Right lobe of liver (tissue), 6 donors: ENCODE results near the gene ENTPD8. TPM values are rescaled to one million over a fixed set of nuclear protein-coding genes. Genes with fewer than 3 reads are reported as not detected.

Experiments
- ATAC-seq, 4 donors: fragments of 200-7000 bp; cut with Tn5 transposase; one replicate each; pipeline ENCODE4 v1.9.1; 2020; ENCODE audit warnings: mild to moderate bottlenecking in 4 of 4, moderate library complexity in 4 of 4
- DNase-seq, 3 donors: peaks; one replicate each; pipeline ENCODE4 v3.0.0-alpha.2; 2020
- H3K27ac ChIP-seq, 3 donors: fragments of 200-600 bp; one replicate each; pipeline ENCODE4 v1.8.0; 2022
- H3K27me3 ChIP-seq, 2 donors: fragments of 200-600 bp; one replicate each; pipeline ENCODE4 v1.8.0; 2022
- H3K36me3 ChIP-seq, 4 donors: fragments of 200-600 bp; sonication (generic) in 1 of 4; one replicate each; pipeline versions ENCODE4 v1.5.1 to v1.8.0; 2017 to 2022; ENCODE audit warnings: control low read depth in 1 of 4
- H3K4me1 ChIP-seq, 4 donors: fragments of 200-600 bp; sonication (generic) in 1 of 4; one replicate each; pipeline versions ENCODE4 v1.5.1 to v1.8.0; 2017 to 2022; ENCODE audit warnings: control low read depth in 1 of 4
- H3K4me3 ChIP-seq, 3 donors: fragments of 200-600 bp; one replicate each; pipeline ENCODE4 v1.8.0; 2022
- H3K9me3 ChIP-seq, 4 donors: fragments of 200-600 bp; sonication (generic) in 1 of 4; one replicate each; pipeline versions ENCODE4 v1.5.1 to v1.8.0; 2017 to 2022; ENCODE audit warnings: control low read depth in 1 of 4
- POLR2A ChIP-seq: fragments of 450-650 bp; IDR thresholded peaks from one replicate; pipeline ENCODE4 v1.6.1; 2017; ENCODE audit warnings: antibody characterized with exemption, mild to moderate bottlenecking
- WGBS: methylation state at CpG from one replicate; pipeline ENCODE4 v1.1.6; 2018; ENCODE audit warnings: low coverage, low lambda C conversion rate; ENCODE audit not compliant: insufficient coverage; ENCODE audit errors: missing lambda C conversion rate; 5-methylcytosine and 5-hydroxymethylcytosine counted together
- intact Hi-C, 2 donors: fragments of 100-400 bp; cut with DNase I; formaldehyde crosslinking; loops; one replicate each; pipeline versions ENCODE4 v1.11.2 to v1.14.1; 2022
- total RNA-seq, 6 experiments: library from RNA; depleted of rRNA in 2 of 6; stranded (reverse); fragments of >200 nt in 2 of 6; fragmentation: NEBNext Ultra II Directional in 3 of 6; extraction: Animal tissue kit (Norgen Biotek cat#: 25700) in 3 of 6; gene quantifications; one replicate each; pipeline versions ENCODE4 v1.1.0 to v1.2.4, GENCODE V29; 2016 to 2023
- TF ChIP-seq, protein P1 (sequence below), 4 donors: fragments of 200-600 bp in 3 of 4; fragments of 450-650 bp in 1 of 4; IDR thresholded peaks; one replicate each; pipeline versions ENCODE4 v1.5.1 to v1.8.0; 2016 to 2022; ENCODE audit warnings: antibody characterized with exemption in 4 of 4, mild to moderate bottlenecking in 2 of 4
- donor health status: DM: no; HTN: yes; CAD: no.
- donor health status: DM: no; HTN: no; CAD: no.
- donor health status: DM: no; HTN: no; CAD: no.
- donor health status: DM: no; HTN: yes; CAD: no.
- donor health status: DM: no; HTN: yes; CAD: no.

ENTPD8 gene
- total RNA-seq, 6 experiments from 2014 or later, result 3.3 to 11.5 (median 7.5) TPM

DNA sequence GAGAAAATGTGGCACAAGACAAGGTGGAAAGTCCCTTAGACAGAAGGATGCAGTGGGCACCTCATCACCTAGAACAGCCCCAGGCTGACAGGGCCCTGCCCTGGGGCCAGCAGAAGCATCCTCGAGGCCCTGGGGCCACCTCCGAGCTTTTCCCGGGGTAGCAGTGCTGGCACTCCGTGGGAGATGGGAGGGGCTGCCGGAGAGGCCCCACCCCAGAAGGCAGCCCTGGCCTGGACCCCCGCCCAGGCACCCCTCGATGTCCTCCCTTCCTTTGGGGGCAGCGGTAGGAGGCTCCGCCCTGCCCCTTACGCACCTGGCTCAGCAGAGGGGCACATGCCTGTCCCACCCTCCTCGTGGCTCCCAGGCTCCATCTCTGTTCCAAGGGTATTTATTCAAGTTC, 35.7 kb upstream of the ENTPD8 start:
- H3K9me3 ChIP-seq, result peaks cover 0 to 12% (median 0%) of the 10 kb centered on the region in 4 donors
- DNase-seq, result no peak
- H3K4me3 ChIP-seq, result no peak overlapping the region
- H3K27ac ChIP-seq, result no peak overlapping the region
- ATAC-seq, result no peak
- H3K4me1 ChIP-seq, result peaks cover 0 to 5% (median 1%) of the 10 kb centered on the region in 4 donors
- intact Hi-C loops, result no loop called here
- TF ChIP-seq POLR2A, result no peak
- TF ChIP-seq, protein P1, sequence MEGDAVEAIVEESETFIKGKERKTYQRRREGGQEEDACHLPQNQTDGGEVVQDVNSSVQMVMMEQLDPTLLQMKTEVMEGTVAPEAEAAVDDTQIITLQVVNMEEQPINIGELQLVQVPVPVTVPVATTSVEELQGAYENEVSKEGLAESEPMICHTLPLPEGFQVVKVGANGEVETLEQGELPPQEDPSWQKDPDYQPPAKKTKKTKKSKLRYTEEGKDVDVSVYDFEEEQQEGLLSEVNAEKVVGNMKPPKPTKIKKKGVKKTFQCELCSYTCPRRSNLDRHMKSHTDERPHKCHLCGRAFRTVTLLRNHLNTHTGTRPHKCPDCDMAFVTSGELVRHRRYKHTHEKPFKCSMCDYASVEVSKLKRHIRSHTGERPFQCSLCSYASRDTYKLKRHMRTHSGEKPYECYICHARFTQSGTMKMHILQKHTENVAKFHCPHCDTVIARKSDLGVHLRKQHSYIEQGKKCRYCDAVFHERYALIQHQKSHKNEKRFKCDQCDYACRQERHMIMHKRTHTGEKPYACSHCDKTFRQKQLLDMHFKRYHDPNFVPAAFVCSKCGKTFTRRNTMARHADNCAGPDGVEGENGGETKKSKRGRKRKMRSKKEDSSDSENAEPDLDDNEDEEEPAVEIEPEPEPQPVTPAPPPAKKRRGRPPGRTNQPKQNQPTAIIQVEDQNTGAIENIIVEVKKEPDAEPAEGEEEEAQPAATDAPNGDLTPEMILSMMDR (IDR thresholded peaks at IDR 0.05), result no peak
- 100% methylated on average over 1 of the region's 11 CpGs for WGBS
- H3K36me3 ChIP-seq, result no peaks in the 10 kb centered on the region
- no peaks in the 10 kb centered on the region for H3K27me3 ChIP-seq

DNA sequence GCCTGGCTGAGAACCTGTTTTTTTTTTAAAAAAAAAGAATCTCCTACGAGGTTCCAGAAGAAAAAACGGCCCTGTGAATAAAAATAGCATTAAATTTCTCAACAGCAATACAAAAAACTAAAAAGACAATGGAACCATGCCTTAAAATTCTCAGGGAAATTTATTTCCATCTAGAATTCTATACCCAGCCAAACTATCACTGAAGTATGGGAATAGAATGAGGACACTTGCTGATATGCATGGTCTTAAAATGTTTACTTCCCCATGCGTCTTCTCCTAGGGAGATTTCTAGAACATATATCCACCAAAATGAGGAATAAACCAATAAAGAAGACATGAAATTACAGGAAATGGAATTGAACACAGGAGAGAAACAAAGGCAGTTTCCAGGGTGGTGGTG, 34.5 kb upstream of the ENTPD8 start:
- ATAC-seq, result no peak

DNA sequence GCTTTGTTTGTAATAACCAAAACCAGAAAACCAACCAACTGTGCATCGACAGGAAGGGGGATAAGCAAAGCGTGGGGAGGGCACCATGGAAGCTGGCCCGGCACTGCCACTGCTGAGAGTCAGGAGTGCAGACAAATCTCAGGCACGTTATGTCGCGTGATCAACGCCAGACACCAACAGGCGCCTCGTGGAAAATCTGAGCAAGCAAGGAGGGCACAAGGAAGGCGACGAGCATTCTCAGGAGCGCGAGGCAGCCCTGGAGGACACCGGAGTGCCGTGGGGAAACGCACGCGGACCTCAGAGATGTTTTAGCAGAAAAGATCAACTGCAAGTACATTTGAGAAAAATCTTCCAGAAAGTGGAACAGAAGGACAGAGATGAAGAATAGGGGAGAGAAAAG, 33.1 kb upstream of the ENTPD8 start:
- intact Hi-C loops, result no loop called here
- ATAC-seq, result no peak
- no peaks in the 10 kb centered on the region for H3K36me3 ChIP-seq
- no peak overlapping the region for H3K4me3 ChIP-seq
- H3K27me3 ChIP-seq, result no peaks in the 10 kb centered on the region
- 92% methylated on average over 5 of the region's 18 CpGs for whole genome bisulfite sequencing
- no peak overlapping the region for H3K27ac ChIP-seq
- no peaks in the 10 kb centered on the region for H3K4me1 ChIP-seq
- no peak for TF ChIP-seq POLR2A
- TF ChIP-seq, protein P1 (IDR thresholded peaks at IDR 0.05), result no peak
- H3K9me3 ChIP-seq, result peaks cover 0 to 12% (median 0%) of the 10 kb centered on the region in 4 donors
- no peak for DNase-seq

More for the DNA sequence above, 34.5 kb upstream of the ENTPD8 start:
- intact Hi-C loops, result no loop called here
- Histone ChIP-seq H3K27ac (no peak overlapping the region), H3K4me1 (no peaks in the 10 kb centered on the region), H3K36me3 (no peaks in the 10 kb centered on the region), H3K9me3 (peaks cover 0 to 12% (median 0%) of the 10 kb centered on the region in 4 donors), H3K27me3 (no peaks in the 10 kb centered on the region), H3K4me3 (no peak overlapping the region)
- DNase-seq, result no peak
- no peak for TF ChIP-seq POLR2A
- TF ChIP-seq, protein P1 (IDR thresholded peaks at IDR 0.05), result no peak
- 79% methylated on average over 2 of the region's 3 CpGs for WGBS

DNA sequence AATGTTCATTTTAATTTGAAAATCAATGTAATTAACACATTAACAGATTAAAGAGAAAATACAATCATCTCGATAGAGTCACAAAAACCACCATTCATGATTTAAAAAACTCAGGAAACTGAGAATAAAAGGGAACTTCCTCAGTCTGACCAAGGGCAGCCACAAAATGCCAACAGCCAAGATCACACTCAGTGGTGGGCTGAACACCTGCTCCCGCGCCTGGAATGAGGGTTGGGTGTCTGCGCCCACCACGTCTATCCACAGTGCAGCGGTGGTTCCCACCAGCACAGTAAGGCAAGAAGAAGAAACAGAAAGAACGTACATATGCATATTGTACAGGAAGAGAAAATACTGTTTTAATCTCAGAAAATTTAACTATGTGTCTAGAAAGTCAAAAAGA, 29.6 kb upstream of the ENTPD8 start:
- H3K27me3 ChIP-seq, result no peaks in the 10 kb centered on the region
- no peaks in the 10 kb centered on the region for H3K36me3 ChIP-seq
- H3K4me3 ChIP-seq, result no peak overlapping the region
- H3K4me1 ChIP-seq, result no peaks in the 10 kb centered on the region
- 58% methylated on average over 7 of the region's 7 CpGs for WGBS
- DNase-seq, result no peak
- ATAC-seq, result no peak
- peaks cover 0 to 9% (median 0%) of the 10 kb centered on the region in 4 donors for H3K9me3 ChIP-seq
- no peak overlapping the region for H3K27ac ChIP-seq
- intact Hi-C loops, result no loop called here
- no peak for TF ChIP-seq POLR2A
- TF ChIP-seq, protein P1 (IDR thresholded peaks at IDR 0.05), result no peak

DNA sequence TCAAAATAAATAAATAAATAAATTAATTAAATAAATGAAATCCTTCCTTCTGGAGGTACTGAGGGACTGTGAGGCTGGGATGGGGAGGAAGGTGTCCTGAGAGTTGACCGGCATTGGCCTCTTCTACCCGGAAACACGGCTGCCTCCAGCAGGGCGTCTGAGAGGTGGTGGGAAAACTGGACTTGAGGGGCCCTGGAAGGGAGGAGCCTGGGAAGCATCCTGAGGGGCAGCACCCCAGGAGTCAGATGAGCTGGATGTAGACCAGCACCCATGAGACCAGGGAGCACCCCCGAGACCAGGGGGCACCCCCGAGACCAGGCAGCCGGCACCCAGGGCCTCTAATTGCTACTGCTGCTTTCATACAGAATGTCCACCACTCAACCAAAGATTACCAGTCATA, 26.7 kb upstream of the ENTPD8 start:
- peak in 1 of 3 donors; percentile 40 for DNase-seq

More for the DNA sequence above, 26.7 kb upstream of the ENTPD8 start:
- Histone ChIP-seq H3K27me3 (no peaks in the 10 kb centered on the region), H3K36me3 (no peaks in the 10 kb centered on the region), H3K27ac (no peak overlapping the region), H3K4me3 (no peak overlapping the region), H3K4me1 (no peaks in the 10 kb centered on the region), H3K9me3 (no peaks in the 10 kb centered on the region)
- no peak for TF ChIP-seq POLR2A
- WGBS, result 92% methylated on average over 2 of the region's 7 CpGs
- no peak for ATAC-seq
- intact Hi-C loops, result no loop called here
